H9 (cell line): ENCODE results near the gene GMCL1. TPM values are rescaled to one million over a fixed set of nuclear protein-coding genes. Genes with fewer than 3 reads are reported as not detected.

Experiments used
- DNase-seq: peaks from one replicate; pipeline ENCODE4 v3.0.0-alpha.2; 2017
- H2AFZ ChIP-seq: one replicate; pipeline ENCODE4 v1.6.1; 2013; ENCODE audit warnings: mild to moderate bottlenecking, low read length, control low read depth, moderate library complexity
- H2AK5ac ChIP-seq: 2 replicates; pipeline ENCODE4 v1.6.1; 2013; ENCODE audit warnings: low read length, control low read depth, mixed read lengths; ENCODE audit not compliant: insufficient read length
- H2BK120ac ChIP-seq: one replicate; pipeline ENCODE4 v1.6.1; 2013; ENCODE audit warnings: low read depth, mild to moderate bottlenecking, low read length, control low read depth, inconsistent platforms; ENCODE audit not compliant: poor library complexity, severe bottlenecking
- H2BK12ac ChIP-seq: 2 replicates; pipeline ENCODE4 v1.6.1; 2013; ENCODE audit warnings: low read length, control low read depth, mixed read lengths, low read depth; ENCODE audit not compliant: insufficient read length
- H2BK15ac ChIP-seq: 2 replicates; pipeline ENCODE4 v1.6.1; 2013; ENCODE audit warnings: low read depth, low read length, control low read depth
- H2BK20ac ChIP-seq: one replicate; pipeline ENCODE4 v1.6.1; 2013; ENCODE audit warnings: low read depth, mild to moderate bottlenecking, low read length, control low read depth, inconsistent platforms; ENCODE audit not compliant: poor library complexity, severe bottlenecking
- H2BK5ac ChIP-seq: 2 replicates; pipeline ENCODE4 v1.6.1; 2013; ENCODE audit warnings: low read length, control low read depth, mixed read lengths; ENCODE audit not compliant: insufficient read length
- H3K14ac ChIP-seq: 2 replicates; pipeline ENCODE4 v1.6.1; 2013; ENCODE audit warnings: low read length, control low read depth; ENCODE audit not compliant: insufficient read depth
- H3K18ac ChIP-seq: 2 replicates; pipeline ENCODE4 v1.6.1; 2013; ENCODE audit warnings: low read depth, mild to moderate bottlenecking, mixed read lengths, low read length, control low read depth; ENCODE audit not compliant: insufficient read length
- H3K23ac ChIP-seq: 2 replicates; pipeline ENCODE4 v1.6.1; 2013; ENCODE audit warnings: low read length, control low read depth, mixed read lengths, low read depth; ENCODE audit not compliant: insufficient read length
- H3K23me2 ChIP-seq: 2 replicates; pipeline ENCODE4 v1.6.1; 2013; ENCODE audit warnings: low read depth, mild to moderate bottlenecking, mixed read lengths, low read length, control low read depth; ENCODE audit not compliant: insufficient read length, poor library complexity, severe bottlenecking
- H3K27ac ChIP-seq: 2 replicates; pipeline ENCODE4 v1.5.1; 2013; ENCODE audit warnings: low read length, control low read depth, mixed read lengths, low read depth; ENCODE audit not compliant: insufficient read length
- H3K27me3 ChIP-seq: 2 replicates; pipeline ENCODE4 v1.6.1; 2013; ENCODE audit warnings: low read length, control low read depth, inconsistent platforms; ENCODE audit not compliant: insufficient read depth
- H3K4ac ChIP-seq: 2 replicates; pipeline ENCODE4 v1.6.1; 2013; ENCODE audit warnings: low read depth, mild to moderate bottlenecking, control low read depth, inconsistent platforms, low read length, moderate library complexity
- H3K4me1 ChIP-seq: 2 replicates; pipeline ENCODE4 v1.6.1; 2013; ENCODE audit warnings: low read length, control low read depth, inconsistent platforms; ENCODE audit not compliant: insufficient read depth
- H3K4me2 ChIP-seq: 2 replicates; pipeline ENCODE4 v1.6.1; 2013; ENCODE audit warnings: low read length, control low read depth, mixed read lengths; ENCODE audit not compliant: insufficient read length, insufficient read depth
- H3K56ac ChIP-seq: 2 replicates; pipeline ENCODE4 v1.6.1; 2013; ENCODE audit warnings: low read depth, mild to moderate bottlenecking, mixed read lengths, low read length, control low read depth; ENCODE audit not compliant: insufficient read length
- H3K79me1 ChIP-seq: 2 replicates; pipeline ENCODE4 v1.6.1; 2013; ENCODE audit warnings: low read depth, mild to moderate bottlenecking, moderate library complexity, low read length, control low read depth, inconsistent platforms; ENCODE audit not compliant: insufficient read depth, poor library complexity, severe bottlenecking
- H3K79me2 ChIP-seq: 2 replicates; pipeline ENCODE4 v1.6.1; 2013; ENCODE audit warnings: low read length, control low read depth, inconsistent platforms; ENCODE audit not compliant: insufficient read depth
- H3K9ac ChIP-seq: 2 replicates; pipeline ENCODE4 v1.6.1; 2013; ENCODE audit warnings: low read length, control low read depth, mixed read lengths; ENCODE audit not compliant: insufficient read length; ENCODE audit errors: extremely low read depth
- H3K9me3 ChIP-seq: one replicate; pipeline ENCODE4 v1.6.1; 2013; ENCODE audit warnings: low read depth, low read length, inconsistent platforms; ENCODE audit not compliant: control insufficient read depth
- H3T11ph ChIP-seq: one replicate; pipeline ENCODE4 v1.6.1; 2013; ENCODE audit warnings: mild to moderate bottlenecking, low read length, control low read depth, inconsistent platforms
- H4K20me1 ChIP-seq: one replicate; pipeline ENCODE4 v1.6.1; 2013; ENCODE audit not compliant: control insufficient read depth, insufficient read length, insufficient read depth
- H4K5ac ChIP-seq: 2 replicates; pipeline ENCODE4 v1.6.1; 2013; ENCODE audit warnings: low read depth, mild to moderate bottlenecking, mixed read lengths, low read length, control low read depth; ENCODE audit not compliant: insufficient read length
- H4K8ac ChIP-seq: replicated peaks from 2 replicates; pipeline ENCODE4 v1.6.1; 2013; ENCODE audit warnings: low read length, control low read depth, mixed read lengths, low read depth; ENCODE audit not compliant: insufficient read length
- H4K91ac ChIP-seq: 2 replicates; pipeline ENCODE4 v1.6.1; 2013; ENCODE audit warnings: low read depth, mild to moderate bottlenecking, moderate library complexity, mixed read lengths, low read length, control low read depth; ENCODE audit not compliant: insufficient read length
- H3K27ac Mint-ChIP-seq, 3 experiments: 2 replicates in 2 of 3; 3 replicates in 1 of 3; pipeline ENCODE4 v1.8.0; 2020 to 2021; ENCODE audit warnings: mixed read lengths in 3 of 3, mild to moderate bottlenecking in 1 of 3, moderate library complexity in 1 of 3
- H3K27me3 Mint-ChIP-seq: 2 replicates; pipeline ENCODE4 v1.8.0; 2021; ENCODE audit warnings: low read depth, mild to moderate bottlenecking, moderate library complexity, mixed read lengths
- H3K36me3 Mint-ChIP-seq, 3 experiments: 2 replicates in 2 of 3; 3 replicates in 1 of 3; pipeline ENCODE4 v1.8.0; 2020 to 2021; ENCODE audit warnings: low read depth in 3 of 3, mixed read lengths in 3 of 3; ENCODE audit not compliant: insufficient read depth in 1 of 3
- H3K4me1 Mint-ChIP-seq, 2 experiments: 2 replicates each; pipeline ENCODE4 v1.8.0; 2020; ENCODE audit warnings: mixed read lengths in 2 of 2
- H3K4me3 Mint-ChIP-seq, 2 experiments: 2 replicates in 1 of 2; 3 replicates in 1 of 2; pipeline ENCODE4 v1.8.0; 2020 to 2021; ENCODE audit warnings: mild to moderate bottlenecking in 2 of 2, mixed read lengths in 2 of 2, moderate library complexity in 1 of 2
- H3K9me3 Mint-ChIP-seq, 2 experiments: 2 replicates in 1 of 2; 3 replicates in 1 of 2; pipeline ENCODE4 v1.8.0; 2020; ENCODE audit warnings: mild to moderate bottlenecking in 2 of 2, mixed read lengths in 2 of 2, moderate library complexity in 1 of 2
- WGBS: extraction: QIAGEN DNeasy Blood & Tissue Kit; methylation state at CpG from one replicate; pipeline ENCODE4 v1.1.7; 2013; ENCODE audit warnings: missing lambda C conversion rate, low lambda C conversion rate, mixed read lengths; ENCODE audit not compliant: insufficient read length; ENCODE audit errors: extremely low coverage; 5-methylcytosine and 5-hydroxymethylcytosine counted together
- total RNA-seq: library from RNA; stranded (reverse); gene quantifications from 2 replicates; pipeline ENCODE4 v1.2.1, GENCODE V29; 2021
- TF ChIP-seq, protein P1 (sequence below): fragments of 200-600 bp; sonication (generic); conservative IDR thresholded peaks from 3 replicates; pipeline ENCODE4 v1.8.0; 2021; ENCODE audit warnings: antibody characterized with exemption, mild to moderate bottlenecking

Gene GMCL1
- total RNA-seq, 1 experiment from 2014 or later = 18.6 TPM

DNA sequence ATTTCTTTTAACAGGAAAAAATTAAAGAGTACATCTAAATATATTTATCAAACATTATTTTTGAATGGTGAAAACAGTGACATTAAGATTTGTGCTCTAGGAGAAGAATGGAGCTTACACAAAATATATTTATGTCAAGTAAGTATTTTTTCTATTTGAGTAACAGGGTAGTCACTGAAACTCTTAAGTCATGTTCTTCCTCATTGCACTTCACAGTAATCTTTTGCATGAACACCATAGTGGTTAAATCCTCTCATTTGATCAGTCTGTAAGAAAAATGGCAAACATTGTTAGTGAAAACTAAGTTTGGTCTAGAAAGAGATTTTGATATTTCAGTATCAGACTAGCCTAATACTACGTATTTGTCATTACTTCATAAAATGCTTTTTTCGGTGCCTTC is 8.1 kb downstream of the GMCL1 start:
- Mint-ChIP-seq H3K9me3 (no peaks in the 10 kb centered on the region), H3K27me3 (no peaks in the 10 kb centered on the region), H3K4me3 (no peak overlapping the region), H3K4me1 (peaks cover 0 to 3% of the 10 kb centered on the region in 2 experiments; a peak in 1 of 4 replicates), H3K27ac (no peak overlapping the region), H3K36me3 (peaks cover 9 to 26% (median 22%) of the 10 kb centered on the region in 3 experiments; a peak in 6 of 7 replicates)
- H2BK120ac ChIP-seq = no peak overlapping the region
- no peaks in the 10 kb centered on the region for H3K9me3 ChIP-seq
- H3K23me2 ChIP-seq = no peaks in the 10 kb centered on the region
- peaks cover 7% of the 10 kb centered on the region for H3K79me1 ChIP-seq
- no peak overlapping the region for H2BK15ac ChIP-seq
- H3T11ph ChIP-seq = no peak overlapping the region
- no peak overlapping the region for H3K56ac ChIP-seq
- H3K27me3 ChIP-seq = no peaks in the 10 kb centered on the region
- no peaks in the 10 kb centered on the region for H3K4me1 ChIP-seq
- no peak overlapping the region for H4K91ac ChIP-seq
- no peak overlapping the region for H3K18ac ChIP-seq
- H4K5ac ChIP-seq = no peak overlapping the region
- no peak overlapping the region for H3K9ac ChIP-seq
- 100% methylated on average over 1 of the region's 2 CpGs for WGBS
- H2BK20ac ChIP-seq = no peak overlapping the region
- H3K14ac ChIP-seq = no peak overlapping the region
- no peaks in the 10 kb centered on the region for H4K20me1 ChIP-seq
- H2AFZ ChIP-seq = no peak overlapping the region
- peaks cover 9% of the 10 kb centered on the region; the same call in 1 of the 2 replicates for H3K79me2 ChIP-seq
- no peak overlapping the region for H3K23ac ChIP-seq
- no peak overlapping the region for H4K8ac ChIP-seq
- H2BK5ac ChIP-seq = no peak overlapping the region
- no peak overlapping the region for H3K4ac ChIP-seq
- TF ChIP-seq, protein P1, sequence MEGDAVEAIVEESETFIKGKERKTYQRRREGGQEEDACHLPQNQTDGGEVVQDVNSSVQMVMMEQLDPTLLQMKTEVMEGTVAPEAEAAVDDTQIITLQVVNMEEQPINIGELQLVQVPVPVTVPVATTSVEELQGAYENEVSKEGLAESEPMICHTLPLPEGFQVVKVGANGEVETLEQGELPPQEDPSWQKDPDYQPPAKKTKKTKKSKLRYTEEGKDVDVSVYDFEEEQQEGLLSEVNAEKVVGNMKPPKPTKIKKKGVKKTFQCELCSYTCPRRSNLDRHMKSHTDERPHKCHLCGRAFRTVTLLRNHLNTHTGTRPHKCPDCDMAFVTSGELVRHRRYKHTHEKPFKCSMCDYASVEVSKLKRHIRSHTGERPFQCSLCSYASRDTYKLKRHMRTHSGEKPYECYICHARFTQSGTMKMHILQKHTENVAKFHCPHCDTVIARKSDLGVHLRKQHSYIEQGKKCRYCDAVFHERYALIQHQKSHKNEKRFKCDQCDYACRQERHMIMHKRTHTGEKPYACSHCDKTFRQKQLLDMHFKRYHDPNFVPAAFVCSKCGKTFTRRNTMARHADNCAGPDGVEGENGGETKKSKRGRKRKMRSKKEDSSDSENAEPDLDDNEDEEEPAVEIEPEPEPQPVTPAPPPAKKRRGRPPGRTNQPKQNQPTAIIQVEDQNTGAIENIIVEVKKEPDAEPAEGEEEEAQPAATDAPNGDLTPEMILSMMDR = no peak
- H2BK12ac ChIP-seq = no peak overlapping the region
- no peak overlapping the region for H3K4me2 ChIP-seq
- H2AK5ac ChIP-seq = no peak overlapping the region
- DNase-seq = no peak
- no peak overlapping the region for H3K27ac ChIP-seq
